Nephron (organoid): Measurements from ENCODE around the gene SLC16A12.

Experiments used
- H3K27ac Mint-ChIP-seq, 3 experiments: 2 replicates each; pipeline ENCODE4 v1.8.0; 2020; ENCODE audit warnings: mixed read lengths in 3 of 3, mild to moderate bottlenecking in 2 of 3, moderate library complexity in 1 of 3
- H3K27me3 Mint-ChIP-seq: 2 replicates; pipeline ENCODE4 v1.8.0; 2021; ENCODE audit warnings: low read depth, mild to moderate bottlenecking, moderate library complexity, mixed read lengths
- H3K36me3 Mint-ChIP-seq: 2 replicates; pipeline ENCODE4 v1.8.0; 2020; ENCODE audit warnings: low read depth, mixed read lengths
- H3K4me1 Mint-ChIP-seq: 2 replicates; pipeline ENCODE4 v1.8.0; 2020; ENCODE audit warnings: mixed read lengths
- H3K4me3 Mint-ChIP-seq, 3 experiments: 2 replicates each; pipeline ENCODE4 v1.8.0; 2020; ENCODE audit warnings: mild to moderate bottlenecking in 3 of 3, mixed read lengths in 3 of 3, moderate library complexity in 2 of 3
- H3K9me3 Mint-ChIP-seq: 2 replicates; pipeline ENCODE4 v1.8.0; 2020; ENCODE audit warnings: mixed read lengths
- TF ChIP-seq, protein P1 (sequence below), 3 experiments: fragments of 200-600 bp; sonication (generic); IDR thresholded peaks; one replicate each; pipeline ENCODE4 v1.5.0; 2021; ENCODE audit warnings: antibody characterized with exemption in 3 of 3; ENCODE audit not compliant: unreplicated experiment in 3 of 3

Gene SLC16A12

DNA sequence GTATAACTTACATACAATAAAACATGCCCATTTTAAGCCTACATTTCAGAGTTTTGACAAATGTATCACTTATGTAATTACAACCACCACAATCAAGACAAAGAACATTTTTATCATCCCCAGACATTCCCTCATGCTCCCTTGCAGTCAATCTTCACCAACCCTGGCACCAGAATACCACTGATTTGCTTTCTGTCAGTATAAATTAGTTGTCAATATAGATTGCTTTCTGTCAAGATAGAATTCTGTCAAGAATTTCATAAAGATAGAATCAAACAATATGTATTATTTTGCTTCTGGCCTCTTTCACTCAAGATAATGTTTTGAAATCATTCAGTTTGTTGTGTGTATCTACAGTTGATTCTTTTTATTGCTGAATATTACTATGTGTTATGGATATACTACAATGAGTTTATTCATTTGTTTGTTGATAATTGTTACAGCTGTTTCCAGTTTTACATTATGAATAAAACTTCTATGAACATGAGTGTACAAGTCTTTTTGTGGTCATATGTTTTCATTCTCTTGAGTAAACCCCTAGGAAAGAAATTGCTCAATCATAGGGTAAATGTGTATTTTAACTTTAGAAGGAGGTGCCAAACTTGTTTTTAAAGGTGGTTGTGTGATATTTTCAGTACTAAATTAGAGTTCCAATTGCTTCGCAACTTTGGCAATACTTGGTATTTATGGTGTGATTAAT lies 64.1 kb downstream of the SLC16A12 start:
- Mint-ChIP-seq H3K27me3 (no peaks in the 10 kb centered on the region), H3K4me1 (peaks cover 15% of the 10 kb centered on the region), H3K36me3 (no peaks in the 10 kb centered on the region), H3K4me3 (no peak overlapping the region), H3K9me3 (no peaks in the 10 kb centered on the region), H3K27ac (no peak overlapping the region)
- TF ChIP-seq, protein P1, sequence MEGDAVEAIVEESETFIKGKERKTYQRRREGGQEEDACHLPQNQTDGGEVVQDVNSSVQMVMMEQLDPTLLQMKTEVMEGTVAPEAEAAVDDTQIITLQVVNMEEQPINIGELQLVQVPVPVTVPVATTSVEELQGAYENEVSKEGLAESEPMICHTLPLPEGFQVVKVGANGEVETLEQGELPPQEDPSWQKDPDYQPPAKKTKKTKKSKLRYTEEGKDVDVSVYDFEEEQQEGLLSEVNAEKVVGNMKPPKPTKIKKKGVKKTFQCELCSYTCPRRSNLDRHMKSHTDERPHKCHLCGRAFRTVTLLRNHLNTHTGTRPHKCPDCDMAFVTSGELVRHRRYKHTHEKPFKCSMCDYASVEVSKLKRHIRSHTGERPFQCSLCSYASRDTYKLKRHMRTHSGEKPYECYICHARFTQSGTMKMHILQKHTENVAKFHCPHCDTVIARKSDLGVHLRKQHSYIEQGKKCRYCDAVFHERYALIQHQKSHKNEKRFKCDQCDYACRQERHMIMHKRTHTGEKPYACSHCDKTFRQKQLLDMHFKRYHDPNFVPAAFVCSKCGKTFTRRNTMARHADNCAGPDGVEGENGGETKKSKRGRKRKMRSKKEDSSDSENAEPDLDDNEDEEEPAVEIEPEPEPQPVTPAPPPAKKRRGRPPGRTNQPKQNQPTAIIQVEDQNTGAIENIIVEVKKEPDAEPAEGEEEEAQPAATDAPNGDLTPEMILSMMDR (IDR thresholded peaks at IDR 0.05; ENCODE audit: unreplicated experiment in 3 of 3) = no peak

DNA sequence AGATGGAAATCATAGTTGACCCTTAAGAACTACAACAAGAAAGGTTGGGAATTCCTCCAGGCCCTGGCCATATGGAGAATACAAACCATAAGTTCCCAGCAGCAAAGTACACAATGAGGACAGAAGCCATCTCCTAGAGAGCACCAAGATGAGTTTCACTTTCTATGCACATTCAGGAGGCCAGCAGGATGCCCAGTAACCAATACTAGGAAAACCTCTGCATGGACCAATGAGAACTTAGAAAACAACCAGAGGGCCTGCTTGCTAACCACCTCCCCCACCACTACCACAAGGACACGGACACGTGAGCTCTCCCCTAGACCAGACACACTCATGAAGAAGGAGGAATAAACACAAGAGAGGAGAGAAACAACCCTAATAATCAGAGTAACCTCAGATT lies 64.8 kb downstream of the SLC16A12 start:
- no peak overlapping the region for H3K4me3 Mint-ChIP-seq
- no peak overlapping the region for H3K27ac Mint-ChIP-seq
- no peaks in the 10 kb centered on the region for H3K27me3 Mint-ChIP-seq
- TF ChIP-seq, protein P1 (IDR thresholded peaks at IDR 0.05; ENCODE audit: unreplicated experiment in 3 of 3) = no peak
- H3K9me3 Mint-ChIP-seq = no peaks in the 10 kb centered on the region
- H3K4me1 Mint-ChIP-seq = peaks cover 8% of the 10 kb centered on the region
- no peaks in the 10 kb centered on the region for H3K36me3 Mint-ChIP-seq

DNA sequence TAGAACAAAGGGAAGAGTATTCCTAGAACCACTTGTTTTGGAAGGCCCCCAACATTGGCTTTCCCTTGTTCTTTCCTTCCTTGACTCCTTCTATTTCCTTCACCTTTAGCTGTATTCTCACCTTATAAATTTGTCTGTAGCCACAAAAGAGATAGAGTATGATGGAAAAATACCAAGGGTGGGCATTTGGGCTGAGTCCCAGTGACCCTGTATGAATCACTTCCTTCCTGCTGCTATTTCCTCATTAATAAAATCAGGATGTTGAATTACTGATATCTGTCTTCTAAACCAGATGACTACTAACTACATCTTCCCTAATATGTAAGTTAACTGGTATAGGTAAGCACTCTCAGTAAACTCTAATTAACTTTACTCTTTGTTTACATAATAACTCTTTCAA lies 65.9 kb downstream of the SLC16A12 start:
- H3K27me3 Mint-ChIP-seq = no peaks in the 10 kb centered on the region
- TF ChIP-seq, protein P1 (IDR thresholded peaks at IDR 0.05; ENCODE audit: unreplicated experiment in 3 of 3) = no peak
- no peaks in the 10 kb centered on the region for H3K9me3 Mint-ChIP-seq
- H3K27ac Mint-ChIP-seq = no peak overlapping the region
- H3K4me3 Mint-ChIP-seq = no peak overlapping the region
- no peaks in the 10 kb centered on the region for H3K36me3 Mint-ChIP-seq
- peaks cover 5% of the 10 kb centered on the region for H3K4me1 Mint-ChIP-seq

DNA sequence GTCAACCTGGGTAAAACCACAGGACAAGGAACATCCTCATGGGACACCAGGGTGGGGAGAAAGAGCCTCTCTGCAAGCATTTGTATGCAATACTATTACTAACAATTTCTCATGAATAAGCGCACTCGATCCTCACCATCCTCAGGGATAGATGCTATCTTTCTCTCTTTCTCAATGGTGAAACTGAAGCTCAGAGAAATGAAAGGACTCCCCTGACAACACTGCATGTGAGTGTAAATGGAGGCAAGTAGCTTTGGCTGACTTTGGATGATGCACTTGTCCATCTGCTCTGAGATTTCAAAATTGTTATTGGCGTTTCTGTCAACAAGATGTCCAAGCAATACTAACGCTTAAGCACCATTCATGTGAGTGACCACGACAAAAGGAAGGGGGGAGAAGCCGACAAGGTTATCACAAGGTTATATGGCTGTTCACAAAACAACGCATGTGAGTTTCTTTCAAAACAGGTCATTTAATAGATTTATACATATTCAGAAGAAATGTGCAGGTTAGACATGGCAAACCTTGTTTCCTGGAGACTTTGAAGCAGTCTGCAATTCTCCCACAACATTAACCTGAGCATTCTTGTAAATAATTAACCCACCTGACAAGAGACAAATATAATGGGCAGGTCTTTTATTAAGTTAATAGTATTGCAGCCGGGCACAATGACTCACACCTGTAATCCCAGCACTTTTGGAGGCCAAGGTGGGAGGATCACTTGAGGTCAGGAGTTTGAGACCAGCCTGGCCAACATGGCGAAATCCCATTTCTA lies 67.0 kb downstream of the SLC16A12 start:
- TF ChIP-seq, protein P1 (IDR thresholded peaks at IDR 0.05; ENCODE audit: unreplicated experiment in 3 of 3) = no peak
- no peaks in the 10 kb centered on the region for H3K27me3 Mint-ChIP-seq
- H3K4me3 Mint-ChIP-seq = no peak overlapping the region
- H3K4me1 Mint-ChIP-seq = peaks cover 5% of the 10 kb centered on the region
- no peaks in the 10 kb centered on the region for H3K36me3 Mint-ChIP-seq
- H3K27ac Mint-ChIP-seq = peak overlapping the region in 1 of 3 experiments; percentile 22
- H3K9me3 Mint-ChIP-seq = no peaks in the 10 kb centered on the region

DNA sequence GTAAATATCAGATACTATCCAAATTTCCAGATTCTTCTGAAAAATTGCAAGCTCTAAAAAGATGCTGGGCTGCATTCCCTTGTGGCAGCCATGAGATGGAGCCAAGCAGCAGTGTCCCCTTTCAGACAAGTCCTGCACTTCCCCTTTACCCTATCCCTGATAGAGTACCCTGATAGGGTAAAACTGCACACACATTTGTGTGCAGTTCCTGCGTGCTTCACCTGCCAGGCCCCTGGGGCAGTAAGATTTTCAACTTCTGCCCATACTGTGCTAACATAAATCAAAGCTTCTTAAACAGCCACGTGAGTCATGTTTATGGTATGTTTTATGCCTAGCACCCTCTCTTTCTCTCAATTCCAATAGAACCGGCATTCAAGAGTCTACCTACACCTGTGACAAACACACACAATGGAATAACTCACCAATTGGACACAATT lies 68.8 kb downstream of the SLC16A12 start:
- TF ChIP-seq, protein P1 (IDR thresholded peaks at IDR 0.05; ENCODE audit: unreplicated experiment in 3 of 3) = peak; percentile 40 to 46 (median 45)
- no peaks in the 10 kb centered on the region for H3K27me3 Mint-ChIP-seq
- H3K9me3 Mint-ChIP-seq = no peaks in the 10 kb centered on the region

More for the DNA sequence above, 68.8 kb downstream of the SLC16A12 start:
- H3K4me3 Mint-ChIP-seq = no peak overlapping the region
- H3K27ac Mint-ChIP-seq = peak overlapping the region in 1 of 3 experiments; percentile 62
- no peaks in the 10 kb centered on the region for H3K36me3 Mint-ChIP-seq
- H3K4me1 Mint-ChIP-seq = peaks cover 5% of the 10 kb centered on the region
